Fibroblast of lung (primary cell): ENCODE results near the gene IGIP. TPM values are rescaled to one million over a fixed set of nuclear protein-coding genes. Genes with fewer than 3 reads are reported as not detected.

Experiments
- DNase-seq, 2 donors: peaks; one replicate each; pipeline versions ENCODE4 v3.0.0 to v3.0.0-alpha.2; 2010; ENCODE audit warnings: low read depth in 2 of 2
- H2AFZ ChIP-seq: 2 replicates; pipeline ENCODE4 v1.5.1; 2012; ENCODE audit warnings: low read length, control low read depth, inconsistent platforms
- H3K27ac ChIP-seq: 2 replicates; pipeline ENCODE4 v1.5.1; 2011; ENCODE audit warnings: low read length, control low read depth; ENCODE audit not compliant: insufficient read depth
- H3K27me3 ChIP-seq: 2 replicates; pipeline ENCODE4 v1.5.1; 2011; ENCODE audit warnings: mild to moderate bottlenecking, low read length; ENCODE audit not compliant: control insufficient read depth, insufficient read depth
- H3K36me3 ChIP-seq: 2 replicates; pipeline ENCODE4 v1.5.1; 2011; ENCODE audit warnings: low read length; ENCODE audit not compliant: control insufficient read depth, insufficient read depth
- H3K4me1 ChIP-seq: 2 replicates; pipeline ENCODE4 v1.5.1; 2011; ENCODE audit warnings: low read length; ENCODE audit not compliant: control insufficient read depth, insufficient read depth; ENCODE audit errors: extremely low read depth
- H3K4me2 ChIP-seq: 2 replicates; pipeline ENCODE4 v1.5.1; 2011; ENCODE audit warnings: low read length, control low read depth; ENCODE audit not compliant: insufficient read depth; ENCODE audit errors: extremely low read depth
- H3K4me3 ChIP-seq, 4 experiments: fragments of 200-600 bp in 1 of 4; sonication (generic) in 1 of 4; replicated peaks in 1 of 4; 2 replicates each; pipeline ENCODE4 v1.5.1; 2011 to 2016; ENCODE audit warnings: low read length in 4 of 4, low read depth in 3 of 4, mild to moderate bottlenecking in 3 of 4, control low read depth in 2 of 4, inconsistent platforms in 1 of 4, mixed read lengths in 1 of 4; ENCODE audit not compliant: insufficient read depth in 1 of 4; ENCODE audit errors: control extremely low read depth in 1 of 4
- H3K79me2 ChIP-seq: 2 replicates; pipeline ENCODE4 v1.5.1; 2012; ENCODE audit warnings: mild to moderate bottlenecking, low read length, inconsistent platforms; ENCODE audit not compliant: control insufficient read depth, insufficient read depth
- H3K9ac ChIP-seq: 2 replicates; pipeline ENCODE4 v1.5.1; 2011; ENCODE audit warnings: mild to moderate bottlenecking, low read length, control low read depth; ENCODE audit not compliant: insufficient read depth
- H3K9me3 ChIP-seq: 2 replicates; pipeline ENCODE4 v1.5.1; 2012; ENCODE audit warnings: low read depth, low read length; ENCODE audit not compliant: control insufficient read depth, insufficient read depth
- H4K20me1 ChIP-seq: 2 replicates; pipeline ENCODE4 v1.5.1; 2011; ENCODE audit warnings: low read length; ENCODE audit not compliant: control insufficient read depth, insufficient read depth; ENCODE audit errors: extremely low read depth
- EZH2 ChIP-seq: IDR thresholded peaks from 2 replicates; pipeline ENCODE4 v1.5.1; 2012; ENCODE audit warnings: low read length, control low read depth, mild to moderate bottlenecking; ENCODE audit errors: missing control alignments
- polyA plus RNA-seq, 2 donors: library from polyadenylated mRNA; depleted of rRNA in 1 of 2; stranded (reverse) in 1 of 2; unstranded in 1 of 2; fragments of >200 nt; gene quantifications; 2 replicates each; pipeline ENCODE4 v1.2.1, GENCODE V29; 2011 to 2012; ENCODE audit warnings: missing spikeins in 1 of 2
- total RNA-seq: library from RNA; depleted of rRNA; stranded (reverse); fragments of >200 nt; gene quantifications from 2 replicates; pipeline ENCODE4 v1.2.1, GENCODE V29; 2014
- TF ChIP-seq, protein P1 (sequence below), 2 donors: IDR thresholded peaks in 1 of 2; conservative IDR thresholded peaks in 1 of 2; 1 replicate in 1 of 2; 2 replicates in 1 of 2; pipeline ENCODE4 v1.5.1; 2011 to 2012; ENCODE audit warnings: low read length in 2 of 2, control low read depth in 1 of 2, inconsistent platforms in 1 of 2, low read depth in 1 of 2, mild to moderate bottlenecking in 1 of 2

Gene IGIP
- total and polyA plus RNA-seq, 2 donors (not counting 1 experiment from before 2014, with no cell fraction given), result 3.8 to 11.7 TPM

DNA sequence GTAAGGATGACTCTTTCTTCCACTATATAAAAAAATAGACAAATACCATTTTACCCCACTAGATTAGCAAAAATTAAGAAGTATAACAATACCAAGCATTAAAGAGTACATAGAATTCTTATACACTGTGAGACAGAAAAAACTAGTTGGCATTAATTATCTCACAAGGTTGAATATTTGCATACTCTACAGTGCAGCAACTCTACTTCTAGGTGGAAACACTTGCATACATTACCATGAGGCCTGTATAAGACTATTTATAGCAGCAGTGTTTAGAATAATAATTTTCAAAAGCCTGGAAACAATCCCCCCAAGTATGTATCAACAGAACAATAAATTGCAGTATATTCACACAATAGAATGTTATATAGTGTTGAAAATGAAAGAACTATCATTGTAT, 30.8 kb upstream of the IGIP start:
- Histone ChIP-seq H3K9me3 (no peaks in the 10 kb centered on the region), H3K4me1 (no peaks in the 10 kb centered on the region), H2AFZ (no peak overlapping the region), H3K4me3 (no peak overlapping the region), H4K20me1 (no peaks in the 10 kb centered on the region), H3K4me2 (no peak overlapping the region), H3K27me3 (no peaks in the 10 kb centered on the region), H3K36me3 (no peaks in the 10 kb centered on the region), H3K79me2 (no peaks in the 10 kb centered on the region), H3K27ac (no peak overlapping the region), H3K9ac (no peak overlapping the region)
- no peak for DNase-seq
- TF ChIP-seq, protein P1, sequence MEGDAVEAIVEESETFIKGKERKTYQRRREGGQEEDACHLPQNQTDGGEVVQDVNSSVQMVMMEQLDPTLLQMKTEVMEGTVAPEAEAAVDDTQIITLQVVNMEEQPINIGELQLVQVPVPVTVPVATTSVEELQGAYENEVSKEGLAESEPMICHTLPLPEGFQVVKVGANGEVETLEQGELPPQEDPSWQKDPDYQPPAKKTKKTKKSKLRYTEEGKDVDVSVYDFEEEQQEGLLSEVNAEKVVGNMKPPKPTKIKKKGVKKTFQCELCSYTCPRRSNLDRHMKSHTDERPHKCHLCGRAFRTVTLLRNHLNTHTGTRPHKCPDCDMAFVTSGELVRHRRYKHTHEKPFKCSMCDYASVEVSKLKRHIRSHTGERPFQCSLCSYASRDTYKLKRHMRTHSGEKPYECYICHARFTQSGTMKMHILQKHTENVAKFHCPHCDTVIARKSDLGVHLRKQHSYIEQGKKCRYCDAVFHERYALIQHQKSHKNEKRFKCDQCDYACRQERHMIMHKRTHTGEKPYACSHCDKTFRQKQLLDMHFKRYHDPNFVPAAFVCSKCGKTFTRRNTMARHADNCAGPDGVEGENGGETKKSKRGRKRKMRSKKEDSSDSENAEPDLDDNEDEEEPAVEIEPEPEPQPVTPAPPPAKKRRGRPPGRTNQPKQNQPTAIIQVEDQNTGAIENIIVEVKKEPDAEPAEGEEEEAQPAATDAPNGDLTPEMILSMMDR (conservative IDR thresholded peaks at IDR 0.05 in 1 of 2, IDR thresholded peaks at IDR 0.05 in 1 of 2; ENCODE audit: low read depth in 1 of 2, low read length in 2 of 2), result no peak
- TF ChIP-seq EZH2, result no peak

DNA sequence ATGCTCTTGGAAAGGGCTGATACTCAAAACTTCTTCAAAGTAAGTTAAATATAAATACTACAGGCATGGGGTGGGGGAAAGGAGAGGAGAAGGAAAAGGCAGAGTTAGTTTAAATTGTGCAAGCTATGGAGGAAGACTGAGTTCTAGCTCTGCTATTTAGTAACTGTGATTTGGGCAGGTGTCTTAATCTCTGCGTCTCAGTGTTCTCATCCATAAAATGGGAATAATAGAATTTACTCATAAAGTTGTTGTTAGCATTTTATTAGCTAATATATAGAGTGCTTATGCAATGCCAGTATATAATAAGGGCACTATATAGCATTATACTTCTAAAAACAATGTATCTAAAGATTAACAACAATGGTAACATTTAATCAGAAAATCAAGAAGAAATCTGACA, 24.6 kb upstream of the IGIP start:
- TF ChIP-seq EZH2, result no peak
- TF ChIP-seq, protein P1 (conservative IDR thresholded peaks at IDR 0.05 in 1 of 2, IDR thresholded peaks at IDR 0.05 in 1 of 2; ENCODE audit: low read depth in 1 of 2, low read length in 2 of 2), result no peak
- H4K20me1 ChIP-seq, result no peaks in the 10 kb centered on the region
- no peak overlapping the region for H3K9ac ChIP-seq
- H3K4me3 ChIP-seq, result no peak overlapping the region
- no peaks in the 10 kb centered on the region for H3K27me3 ChIP-seq
- H3K9me3 ChIP-seq, result no peaks in the 10 kb centered on the region
- no peak overlapping the region for H2AFZ ChIP-seq
- no peak overlapping the region for H3K4me2 ChIP-seq
- H3K4me1 ChIP-seq, result no peaks in the 10 kb centered on the region
- H3K79me2 ChIP-seq, result no peaks in the 10 kb centered on the region
- H3K36me3 ChIP-seq, result no peaks in the 10 kb centered on the region
- no peak overlapping the region for H3K27ac ChIP-seq
- DNase-seq, result no peak

DNA sequence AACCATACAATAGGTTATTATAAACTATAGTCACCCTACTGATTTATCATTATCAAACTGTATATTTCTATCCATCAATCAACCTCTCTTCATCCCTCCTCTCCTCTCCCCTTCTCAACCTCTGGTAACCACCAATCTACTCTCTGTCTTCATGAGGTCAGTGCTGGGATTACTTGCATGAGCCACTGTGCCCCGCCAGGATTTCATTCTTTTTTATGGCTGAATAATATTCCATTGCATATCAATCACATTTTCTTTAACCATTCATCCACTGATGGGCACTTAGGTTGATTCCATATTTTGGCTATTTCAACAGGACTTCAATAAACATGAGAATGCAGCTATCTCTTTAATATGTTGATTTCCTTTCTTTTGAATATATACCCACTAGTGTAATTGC, 22.6 kb upstream of the IGIP start:
- no peak overlapping the region for H3K4me2 ChIP-seq
- no peaks in the 10 kb centered on the region for H3K9me3 ChIP-seq
- no peak overlapping the region for H3K4me3 ChIP-seq
- H3K4me1 ChIP-seq, result no peaks in the 10 kb centered on the region
- no peak overlapping the region for H3K27ac ChIP-seq
- TF ChIP-seq, protein P1 (conservative IDR thresholded peaks at IDR 0.05 in 1 of 2, IDR thresholded peaks at IDR 0.05 in 1 of 2; ENCODE audit: low read depth in 1 of 2, low read length in 2 of 2), result no peak
- no peak overlapping the region for H2AFZ ChIP-seq
- H3K36me3 ChIP-seq, result no peaks in the 10 kb centered on the region
- no peaks in the 10 kb centered on the region for H3K27me3 ChIP-seq
- DNase-seq, result no peak
- no peaks in the 10 kb centered on the region for H4K20me1 ChIP-seq
- no peak overlapping the region for H3K9ac ChIP-seq
- peaks cover 2% of the 10 kb centered on the region for H3K79me2 ChIP-seq
